DND-41 (cell line): ENCODE data around the gene HMCN1.

Experiments used
- EZH2 ChIP-seq: IDR thresholded peaks from 3 replicates; pipeline ENCODE4 v1.6.1; 2012; ENCODE audit warnings: borderline replicate concordance, low read depth, mild to moderate bottlenecking, moderate library complexity, low read length, inconsistent platforms; ENCODE audit not compliant: severe bottlenecking
- TF ChIP-seq, protein P1 (sequence below): IDR thresholded peaks from 2 replicates; pipeline ENCODE4 v1.5.1; 2012; ENCODE audit warnings: borderline replicate concordance, low read length, moderate library complexity, mild to moderate bottlenecking; ENCODE audit not compliant: poor library complexity, severe bottlenecking; ENCODE audit errors: extremely low read depth

- TF ChIP-seq, protein P1, sequence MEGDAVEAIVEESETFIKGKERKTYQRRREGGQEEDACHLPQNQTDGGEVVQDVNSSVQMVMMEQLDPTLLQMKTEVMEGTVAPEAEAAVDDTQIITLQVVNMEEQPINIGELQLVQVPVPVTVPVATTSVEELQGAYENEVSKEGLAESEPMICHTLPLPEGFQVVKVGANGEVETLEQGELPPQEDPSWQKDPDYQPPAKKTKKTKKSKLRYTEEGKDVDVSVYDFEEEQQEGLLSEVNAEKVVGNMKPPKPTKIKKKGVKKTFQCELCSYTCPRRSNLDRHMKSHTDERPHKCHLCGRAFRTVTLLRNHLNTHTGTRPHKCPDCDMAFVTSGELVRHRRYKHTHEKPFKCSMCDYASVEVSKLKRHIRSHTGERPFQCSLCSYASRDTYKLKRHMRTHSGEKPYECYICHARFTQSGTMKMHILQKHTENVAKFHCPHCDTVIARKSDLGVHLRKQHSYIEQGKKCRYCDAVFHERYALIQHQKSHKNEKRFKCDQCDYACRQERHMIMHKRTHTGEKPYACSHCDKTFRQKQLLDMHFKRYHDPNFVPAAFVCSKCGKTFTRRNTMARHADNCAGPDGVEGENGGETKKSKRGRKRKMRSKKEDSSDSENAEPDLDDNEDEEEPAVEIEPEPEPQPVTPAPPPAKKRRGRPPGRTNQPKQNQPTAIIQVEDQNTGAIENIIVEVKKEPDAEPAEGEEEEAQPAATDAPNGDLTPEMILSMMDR: no peak
- TF ChIP-seq EZH2: no peak
Measured at GRCh38 chr1:185912504-185912903, 178.3 kb downstream of the HMCN1 start.
